K562 treated with DMSO at 1 percent for 4 hours (cell line): Measurements from ENCODE around the gene CWC25. TPM values are rescaled to one million over a fixed set of nuclear protein-coding genes. Genes with fewer than 3 reads are reported as not detected.

Experiments
- total RNA-seq: library from RNA; unstranded; fragments of 300-600 nt; gene quantifications from 2 replicates; pipeline ENCODE4 v1.2.3, GENCODE V29; 2022; ENCODE audit not compliant: insufficient read depth

CWC25 gene
- 8.1 and 11.1 TPM in 2 replicates for total RNA-seq

GRCh38 chr17:38824899-38825761 is at the start of gene CWC25:
TSS of gene CWC25 (minus strand) at chr17:38825321. CDS start at chr17:38825183, 138 bp downstream.

GRCh38 chr17:38869526-38870258 is 44.6 kb upstream of the CWC25 start, which contains the start of gene LASP1:
TSS of gene LASP1 (plus strand) at chr17:38870058. CDS start at chr17:38870190, 132 bp downstream.

GRCh38 chr17:38853292-38854219 is 28.4 kb upstream of the CWC25 start, which contains the start of gene RPL23:
TSS of gene RPL23 (minus strand) at chr17:38853721. CDS start at chr17:38853710, 11 bp downstream.

GRCh38 chr17:38799501-38800236 is 25.5 kb downstream of the CWC25 start, which contains the start of gene PIP4K2B:
TSS of gene PIP4K2B (minus strand) at chr17:38799556. CDS start at chr17:38799424, 132 bp downstream.

GRCh38 chr17:38752308-38753070 is 72.6 kb downstream of the CWC25 start, which contains the start of gene PSMB3:
TSS of gene PSMB3 (plus strand) at chr17:38752741. CDS start at chr17:38752827, 86 bp downstream.

Other genes starting within 250 kb of the CWC25 start
- 0.57 TPM in 1 of 2 replicates, not detected in the other for gene SRCIN1, start 219.4 kb downstream of the CWC25 start, total RNA-seq
- gene EPOP, start 150.4 kb downstream of the CWC25 start, total RNA-seq = 3.3 and 3.4 TPM in 2 replicates
- 29.5 and 34.4 TPM in 2 replicates for gene MLLT6, start 120.0 kb downstream of the CWC25 start, total RNA-seq
- 11.0 and 11.9 TPM in 2 replicates for gene CISD3, start 95.0 kb downstream of the CWC25 start, total RNA-seq
- gene PCGF2, start 77.0 kb downstream of the CWC25 start, total RNA-seq = 16.0 and 24.0 TPM in 2 replicates
- 382 and 436 TPM in 2 replicates for gene PSMB3, start 72.6 kb downstream of the CWC25 start, total RNA-seq
- 20.4 and 32.1 TPM in 2 replicates for gene PIP4K2B, start 25.8 kb downstream of the CWC25 start, total RNA-seq
- 3,286 and 3,420 TPM in 2 replicates for gene RPL23, start 28.4 kb upstream of the CWC25 start, total RNA-seq
- 128 and 139 TPM in 2 replicates for gene LASP1, start 44.7 kb upstream of the CWC25 start, total RNA-seq
- gene FBXO47, start 142.1 kb upstream of the CWC25 start, total RNA-seq = not detected in 2 replicates